IMR-90 (cell line): ENCODE data around the gene PRSS56. TPM values are rescaled to one million over a fixed set of nuclear protein-coding genes. Genes with fewer than 3 reads are reported as not detected.
A peak's percentile ranks its signal among the peaks of the same experiment; 100 is the strongest.

ENCODE experiments used
- ATAC-seq: fragments of 200-7000 bp; cut with Tn5 transposase; 2 replicates; pipeline ENCODE4 v1.9.1; 2020; ENCODE audit warnings: low read depth, mild to moderate bottlenecking, moderate library complexity
- BruUV-seq: library from RNA; stranded (reverse); fragments of 400-500 nt; replicated peaks from 2 replicates; lab custom pipeline; 2021; lab: Mats Ljungman, UMichigan
- CTCF ChIA-PET: fragments of 300-600 bp; formaldehyde crosslinking; extraction: SDS; loops from one replicate; lab custom pipeline; 2021; ENCODE audit warnings: antibody characterized with exemption; lab: Yijun Ruan, JAX
- POLR2A ChIA-PET: fragments of 300-600 bp; sonication (Branson Sonifier 250); formaldehyde crosslinking; loops from one replicate; lab custom pipeline; 2022; ENCODE audit warnings: antibody characterized with exemption; ENCODE audit not compliant: unreplicated experiment; lab: Charles Lee
- DNase-seq: peaks from one replicate; pipeline ENCODE4 v3.0.0; 2013
- H2AFZ ChIP-seq: replicated peaks from 2 replicates; pipeline ENCODE3; 2013; ENCODE audit warnings: low read length, mild to moderate bottlenecking; ENCODE audit not compliant: poor library complexity
- H2AK5ac ChIP-seq: 2 replicates; pipeline ENCODE4 v1.6.1; 2013; ENCODE audit warnings: low read depth, low read length, inconsistent platforms
- H2AK9ac ChIP-seq: replicated peaks from 2 replicates; pipeline ENCODE3; 2013; ENCODE audit warnings: mild to moderate bottlenecking, low read depth, low read length, moderate library complexity; ENCODE audit not compliant: poor library complexity
- H2BK120ac ChIP-seq: 2 replicates; pipeline ENCODE4 v1.6.1; 2013; ENCODE audit warnings: low read depth, low read length, inconsistent platforms
- H2BK15ac ChIP-seq: 3 replicates; pipeline ENCODE4 v1.6.1; 2013; ENCODE audit warnings: low read depth, low read length, inconsistent platforms
- H2BK20ac ChIP-seq: 2 replicates; pipeline ENCODE4 v1.6.1; 2013; ENCODE audit warnings: low read depth, mild to moderate bottlenecking, inconsistent platforms, low read length, moderate library complexity
- H2BK5ac ChIP-seq: 2 replicates; pipeline ENCODE4 v1.6.1; 2013; ENCODE audit warnings: mild to moderate bottlenecking, low read depth, low read length, inconsistent platforms; ENCODE audit not compliant: poor library complexity, severe bottlenecking
- H3K14ac ChIP-seq: replicated peaks from 2 replicates; pipeline ENCODE4 v1.6.1; 2013; ENCODE audit warnings: low read depth, low read length, inconsistent platforms
- H3K18ac ChIP-seq: 2 replicates; pipeline ENCODE4 v1.6.1; 2013; ENCODE audit warnings: low read depth, low read length, control low read depth
- H3K23ac ChIP-seq: 2 replicates; pipeline ENCODE4 v1.6.1; 2013; ENCODE audit warnings: low read depth, low read length, inconsistent platforms
- H3K27ac ChIP-seq: 2 replicates; pipeline ENCODE4 v1.5.1; 2013; ENCODE audit warnings: mild to moderate bottlenecking, control low read depth, low read length; ENCODE audit not compliant: insufficient read depth
- H3K27me3 ChIP-seq: 2 replicates; pipeline ENCODE4 v1.6.1; 2013; ENCODE audit warnings: low read length; ENCODE audit not compliant: control insufficient read depth, insufficient read depth
- H3K36me3 ChIP-seq: 2 replicates; pipeline ENCODE4 v1.6.1; 2013; ENCODE audit warnings: low read length, mixed read lengths; ENCODE audit not compliant: control insufficient read depth, insufficient read depth
- H3K4ac ChIP-seq: 2 replicates; pipeline ENCODE4 v1.6.1; 2013; ENCODE audit warnings: low read depth, low read length, inconsistent platforms
- H3K4me1 ChIP-seq: 2 replicates; pipeline ENCODE4 v1.6.1; 2013; ENCODE audit warnings: low read length, mixed read lengths; ENCODE audit not compliant: control insufficient read depth, insufficient read depth
- H3K4me2 ChIP-seq: 2 replicates; pipeline ENCODE4 v1.6.1; 2013; ENCODE audit warnings: low read depth, mild to moderate bottlenecking, control low read depth, low read length, moderate library complexity
- H3K4me3 ChIP-seq: 2 replicates; pipeline ENCODE4 v1.5.1; 2013; ENCODE audit warnings: low read depth, mild to moderate bottlenecking, control low read depth, low read length, moderate library complexity; ENCODE audit not compliant: insufficient read depth
- H3K56ac ChIP-seq: 2 replicates; pipeline ENCODE4 v1.6.1; 2013; ENCODE audit warnings: low read length, inconsistent platforms; ENCODE audit not compliant: insufficient read depth; ENCODE audit errors: extremely low read depth
- H3K79me1 ChIP-seq, 2 experiments: 2 replicates each; pipeline ENCODE4 v1.6.1; 2013; ENCODE audit warnings: low read length in 2 of 2, inconsistent platforms in 1 of 2, low read depth in 1 of 2
- H3K9ac ChIP-seq: 2 replicates; pipeline ENCODE4 v1.6.1; 2013; ENCODE audit warnings: low read depth, low read length, control low read depth
- H3K9me1 ChIP-seq: 2 replicates; pipeline ENCODE4 v1.6.1; 2013; ENCODE audit warnings: low read length, inconsistent platforms; ENCODE audit not compliant: insufficient read depth
- H3K9me3 ChIP-seq: 2 replicates; pipeline ENCODE4 v1.6.1; 2013; ENCODE audit warnings: low read length; ENCODE audit not compliant: control insufficient read depth, insufficient read depth
- H4K20me1 ChIP-seq: 2 replicates; pipeline ENCODE4 v1.6.1; 2013; ENCODE audit warnings: low read length, inconsistent platforms; ENCODE audit not compliant: insufficient read depth
- H4K5ac ChIP-seq: 2 replicates; pipeline ENCODE4 v1.6.1; 2013; ENCODE audit warnings: mild to moderate bottlenecking, low read depth, low read length, control low read depth
- H4K8ac ChIP-seq, 2 experiments: 2 replicates each; pipeline ENCODE4 v1.6.1; 2013; ENCODE audit warnings: low read depth in 2 of 2, low read length in 2 of 2, control low read depth in 1 of 2, inconsistent platforms in 1 of 2
- H4K91ac ChIP-seq: 2 replicates; pipeline ENCODE4 v1.6.1; 2013; ENCODE audit warnings: low read depth, low read length, inconsistent platforms; ENCODE audit not compliant: insufficient read depth
- BHLHE40 ChIP-seq: fragments of 150-350 bp; IDR thresholded peaks from 2 replicates; pipeline ENCODE4 v1.6.1; 2016; ENCODE audit warnings: mild to moderate bottlenecking, low read depth, low read length
- CEBPB ChIP-seq: IDR thresholded peaks from 2 replicates; pipeline ENCODE4 v1.6.1; 2012; ENCODE audit warnings: low read depth, low read length, improper control_type of control experiment
- CHD1 ChIP-seq: IDR thresholded peaks from 2 replicates; pipeline ENCODE4 v1.6.1; 2012; ENCODE audit warnings: low read depth, low read length, improper control_type of control experiment
- CTCF ChIP-seq: conservative IDR thresholded peaks from 2 replicates; pipeline ENCODE4 v1.5.1; 2012; ENCODE audit warnings: mild to moderate bottlenecking, low read depth, low read length, improper control_type of control experiment
- ELK1 ChIP-seq: fragments of 150-350 bp; IDR thresholded peaks from 2 replicates; pipeline ENCODE4 v1.6.1; 2016; ENCODE audit warnings: low read depth, mild to moderate bottlenecking, low read length, moderate library complexity, borderline replicate concordance
- FOS ChIP-seq: fragments of 150-350 bp; IDR thresholded peaks from 2 replicates; pipeline ENCODE4 v1.6.1; 2016; ENCODE audit warnings: low read depth, low read length
- MAFK ChIP-seq: IDR thresholded peaks from 2 replicates; pipeline ENCODE4 v1.6.1; 2012; ENCODE audit warnings: low read depth, low read length, improper control_type of control experiment
- MXI1 ChIP-seq: IDR thresholded peaks from 2 replicates; pipeline ENCODE4 v1.6.1; 2012; ENCODE audit warnings: low read depth, mild to moderate bottlenecking, low read length, moderate library complexity, borderline replicate concordance
- NFE2L2 ChIP-seq: fragments of 150-350 bp; IDR thresholded peaks from 2 replicates; pipeline ENCODE4 v1.6.1; 2016; ENCODE audit warnings: low read depth, mild to moderate bottlenecking, low read length
- POLR2A ChIP-seq: IDR thresholded peaks from 2 replicates; pipeline ENCODE4 v1.6.1; 2012; ENCODE audit warnings: mild to moderate bottlenecking, low read depth, low read length
- RAD21 ChIP-seq: IDR thresholded peaks from 2 replicates; pipeline ENCODE4 v1.6.1; 2012; ENCODE audit warnings: low read length, improper control_type of control experiment
- RCOR1 ChIP-seq: IDR thresholded peaks from 2 replicates; pipeline ENCODE4 v1.6.1; 2012; ENCODE audit warnings: mild to moderate bottlenecking, low read length, improper control_type of control experiment; ENCODE audit not compliant: insufficient replicate concordance
- RFX5 ChIP-seq: IDR thresholded peaks from 2 replicates; pipeline ENCODE4 v1.8.0; 2012; ENCODE audit warnings: low read depth, mild to moderate bottlenecking, low read length, moderate library complexity
- SMC3 ChIP-seq: fragments of 150-350 bp; IDR thresholded peaks from 2 replicates; pipeline ENCODE4 v1.6.1; 2016; ENCODE audit warnings: low read depth, mild to moderate bottlenecking, antibody characterized with exemption, low read length, moderate library complexity
- USF2 ChIP-seq: fragments of 150-350 bp; IDR thresholded peaks from 2 replicates; pipeline ENCODE4 v1.6.1; 2017; ENCODE audit warnings: mild to moderate bottlenecking, antibody characterized with exemption, low read length, low read depth
- WGBS, 2 experiments: methylation state at CpG; one replicate each; pipeline versions ENCODE4 v1.1.5 to v1.1.7; 2013; ENCODE audit warnings: missing lambda C conversion rate in 2 of 2; ENCODE audit not compliant: insufficient read length in 1 of 2; ENCODE audit errors: extremely low coverage in 2 of 2; 5-methylcytosine and 5-hydroxymethylcytosine counted together
- dilution Hi-C: fragments of 300-500 bp; cut with HindIII; formaldehyde crosslinking; loops from one replicate; pipeline ENCODE4 v1.14.3; 2018; ENCODE audit warnings: low sequenced_read_pairs; ENCODE audit not compliant: unreplicated experiment
- in situ Hi-C: fragments of 300-500 bp; cut with MboI; formaldehyde crosslinking; loops from 3 replicates; pipeline ENCODE4 v1.14.3; 2019; ENCODE audit warnings: low sequenced_read_pairs, inconsistent platforms, mixed read lengths
- intact Hi-C: fragments of 100-400 bp; cut with micrococcal nuclease; formaldehyde crosslinking; loops from 2 replicates; pipeline ENCODE4 v1.10.0; 2022
- polyA plus RNA-seq, 3 experiments: library from polyadenylated mRNA; depleted of rRNA; stranded (reverse); fragments of >200 nt; gene quantifications; 2 replicates each; pipeline ENCODE4 v1.2.3, GENCODE V29; 2012; ENCODE audit warnings: low replicate concordance in 1 of 3
- total RNA-seq: library from RNA; depleted of rRNA; stranded (reverse); fragments of >200 nt; gene quantifications from 2 replicates; pipeline ENCODE4 v1.2.3, GENCODE V29; 2012

The PRSS56 gene
- total and polyA plus RNA-seq, 2 of the 4 experiments (the other 2 are of a cell fraction), result not detected

- Histone ChIP-seq H4K5ac (no peak overlapping the region), H3K9me1 (no peaks in the 10 kb centered on the region), H3K27me3 (peaks cover 68% of the 10 kb centered on the region), H3K4ac (no peak overlapping the region), H3K56ac (no peak overlapping the region), H3K14ac (no peak overlapping the region), H4K8ac (no peak overlapping the region), H4K91ac (no peak overlapping the region), H3K9ac (no peak overlapping the region), H3K23ac (no peak overlapping the region), H3K79me1 (no peaks in the 10 kb centered on the region), H3K36me3 (no peaks in the 10 kb centered on the region), H3K18ac (no peak overlapping the region), H2BK120ac (no peak overlapping the region), H3K4me1 (no peaks in the 10 kb centered on the region), H2BK5ac (no peak overlapping the region), H2AK5ac (no peak overlapping the region), H2BK15ac (no peak overlapping the region), H3K27ac (no peak overlapping the region), H3K4me2 (no peak overlapping the region), H2BK20ac (no peak overlapping the region), H3K4me3 (no peak overlapping the region), H2AK9ac (no peak overlapping the region), H3K9me3 (no peaks in the 10 kb centered on the region), H2AFZ (peak overlapping the region; percentile 33), H4K20me1 (no peaks in the 10 kb centered on the region)
- intact Hi-C loops, result loop anchor here (10.0 kb wide), 1 partner anchor 599 kb away; no protein-coding TSS in a partner anchor
- 60% methylated on average over 1 of the region's 16 CpGs; no CpG with 5 or more reads in 1 of the 2 experiments for WGBS, 2 experiments
- ChIA-PET CTCF (no interaction called here), POLR2A (no interaction called here)
- dilution Hi-C loops, result no loop called here
- in situ Hi-C loops, result no loop called here
- ATAC-seq (no peak), DNase-seq (no peak)
- no TSS peak for BruUV-seq
- no peak for TF ChIP-seq MXI1
- TF ChIP-seq SMC3, result no peak
- TF ChIP-seq BHLHE40, result no peak
- TF ChIP-seq MAFK, result no peak
- TF ChIP-seq ELK1, result no peak
- no peak for TF ChIP-seq CEBPB
- TF ChIP-seq RCOR1, result no peak
- TF ChIP-seq USF2, result no peak
- no peak for TF ChIP-seq CTCF
- no peak for TF ChIP-seq RFX5
- TF ChIP-seq RAD21, result no peak
- TF ChIP-seq FOS, result no peak
- TF ChIP-seq POLR2A, result no peak
- TF ChIP-seq NFE2L2, result no peak
- no peak for TF ChIP-seq CHD1
These were observed 16.3 kb upstream of the PRSS56 start for GRCh38 chr2:232503809-232504323.
